ENCODE results near the gene OTOS.

- TF ChIP-seq CTCF (conservative IDR thresholded peaks at IDR 0.05 in 1 of 2, IDR thresholded peaks at IDR 0.05 in 1 of 2; ENCODE audit: extremely low read depth in 1 of 2, insufficient read depth in 1 of 2, low read depth in 1 of 2, low read length in 2 of 2) (no peak), EZH2 (IDR thresholded peaks at IDR 0.05; ENCODE audit: borderline replicate concordance, low read length) (no peak)
Observed at GRCh38 chr2:240162939-240163714, 22.7 kb upstream of the OTOS start.

Measured in mammary epithelial cell (primary cell).